Measurements from ENCODE around the gene FOXC2.

The FOXC2 gene

DNA sequence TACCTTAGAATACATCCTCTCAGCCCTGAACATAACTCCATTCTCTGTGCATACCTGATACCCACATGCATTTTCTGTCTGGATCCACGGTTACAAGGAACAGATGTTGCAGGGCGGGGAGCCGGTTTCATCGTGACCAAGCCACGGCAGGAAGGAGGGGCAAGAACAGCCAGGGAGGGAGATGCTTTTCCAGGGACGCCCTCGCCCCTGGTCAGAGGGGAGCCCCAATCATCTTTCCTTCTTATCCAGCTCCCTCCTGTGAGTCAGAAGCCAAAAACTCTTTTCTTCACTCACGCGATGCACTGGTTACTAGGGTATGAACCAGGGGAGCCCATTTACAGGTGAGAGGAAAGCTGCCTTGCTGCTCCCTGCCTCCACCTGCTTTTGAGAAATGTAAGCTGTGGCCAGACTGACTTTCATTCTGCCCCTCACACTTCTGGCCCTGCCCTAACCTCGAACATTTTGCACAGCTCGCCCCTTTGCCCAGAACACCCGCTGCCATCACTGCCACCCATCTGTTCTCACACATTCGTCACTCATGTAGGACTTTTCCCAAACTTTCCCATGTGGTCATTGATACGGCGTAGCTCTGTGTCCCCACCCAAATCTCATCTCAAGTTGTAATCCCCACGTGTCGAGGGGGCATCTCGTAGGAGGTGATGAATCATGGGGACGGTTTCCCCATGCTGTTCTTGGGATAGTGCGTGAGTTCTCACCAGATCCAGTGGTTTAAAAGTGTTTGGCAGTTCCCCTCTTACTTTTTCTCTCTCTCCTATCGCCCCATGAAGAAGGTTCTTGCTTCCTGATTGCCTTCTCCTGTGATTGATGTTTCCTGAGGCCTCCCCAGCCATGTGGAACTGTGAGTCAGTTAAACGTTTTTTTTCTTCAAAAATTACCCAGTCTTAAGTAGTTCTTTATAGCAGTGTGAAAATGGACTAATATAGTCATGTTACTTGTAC, 32.3 kb downstream of the FOXC2 start:
- TF ChIP-seq TAF1 (IDR thresholded peaks at IDR 0.05; ENCODE audit: borderline replicate concordance, low read depth, low read length) (no peak), POLR2A (IDR thresholded peaks at IDR 0.05; ENCODE audit: low read depth, low read length) (no peak), POLR2AphosphoS5 (IDR thresholded peaks at IDR 0.05; ENCODE audit: low read depth, low read length) (no peak)
- no peak for FAIRE-seq
- no peak for DNase-seq (ENCODE audit: insufficient read length)

DNA sequence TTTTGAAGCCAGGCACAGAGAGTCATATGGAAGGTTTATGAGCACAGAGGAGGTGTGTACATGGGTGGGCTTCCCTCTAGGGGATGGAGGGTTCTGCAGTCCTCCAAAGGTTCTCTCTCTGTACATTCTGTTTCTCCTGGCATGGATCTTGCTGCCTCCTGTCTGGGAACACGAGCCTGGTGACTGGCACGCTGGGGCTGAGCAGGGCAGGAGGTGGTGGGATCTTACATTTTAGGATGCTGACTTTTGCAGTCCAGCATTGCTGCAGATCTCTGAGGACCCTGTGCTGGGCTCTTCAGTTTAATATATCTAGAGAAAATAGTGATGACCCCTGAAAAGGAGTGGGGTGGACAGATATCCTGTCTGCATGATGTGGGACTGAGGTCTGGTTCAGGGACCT, 34.7 kb downstream of the FOXC2 start:
- DNase-seq (ENCODE audit: insufficient read length) (no peak), FAIRE-seq (no peak)
- no peak for TF ChIP-seq POLR2AphosphoS5 (IDR thresholded peaks at IDR 0.05; ENCODE audit: low read depth, low read length)
- no peak for TF ChIP-seq TAF1 (IDR thresholded peaks at IDR 0.05; ENCODE audit: borderline replicate concordance, low read depth, low read length)
- no peak for TF ChIP-seq POLR2A (IDR thresholded peaks at IDR 0.05; ENCODE audit: low read depth, low read length)

DNA sequence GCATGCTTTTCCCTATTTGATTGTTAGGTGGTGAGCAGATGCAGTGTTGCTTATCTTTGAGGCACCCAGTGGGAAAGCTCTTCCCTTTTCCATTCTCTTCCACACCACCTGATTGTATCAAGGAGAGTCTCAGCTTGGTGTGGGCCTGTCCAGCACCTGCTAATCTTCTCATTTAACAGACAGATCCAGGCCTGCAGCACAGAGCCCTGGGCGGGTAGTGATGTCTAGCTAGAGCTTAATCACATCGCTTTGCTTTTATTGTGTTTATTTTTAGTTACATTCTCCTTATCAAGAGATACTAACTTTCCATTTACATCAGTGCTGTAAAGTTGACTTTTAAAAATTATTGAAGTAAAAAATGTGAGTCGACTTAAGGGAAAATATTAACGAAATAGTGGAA, 35.9 kb downstream of the FOXC2 start:
- TF ChIP-seq POLR2AphosphoS5 (IDR thresholded peaks at IDR 0.05; ENCODE audit: low read depth, low read length) (no peak), POLR2A (IDR thresholded peaks at IDR 0.05; ENCODE audit: low read depth, low read length) (no peak), TAF1 (IDR thresholded peaks at IDR 0.05; ENCODE audit: borderline replicate concordance, low read depth, low read length) (no peak)
- no peak for FAIRE-seq

DNA sequence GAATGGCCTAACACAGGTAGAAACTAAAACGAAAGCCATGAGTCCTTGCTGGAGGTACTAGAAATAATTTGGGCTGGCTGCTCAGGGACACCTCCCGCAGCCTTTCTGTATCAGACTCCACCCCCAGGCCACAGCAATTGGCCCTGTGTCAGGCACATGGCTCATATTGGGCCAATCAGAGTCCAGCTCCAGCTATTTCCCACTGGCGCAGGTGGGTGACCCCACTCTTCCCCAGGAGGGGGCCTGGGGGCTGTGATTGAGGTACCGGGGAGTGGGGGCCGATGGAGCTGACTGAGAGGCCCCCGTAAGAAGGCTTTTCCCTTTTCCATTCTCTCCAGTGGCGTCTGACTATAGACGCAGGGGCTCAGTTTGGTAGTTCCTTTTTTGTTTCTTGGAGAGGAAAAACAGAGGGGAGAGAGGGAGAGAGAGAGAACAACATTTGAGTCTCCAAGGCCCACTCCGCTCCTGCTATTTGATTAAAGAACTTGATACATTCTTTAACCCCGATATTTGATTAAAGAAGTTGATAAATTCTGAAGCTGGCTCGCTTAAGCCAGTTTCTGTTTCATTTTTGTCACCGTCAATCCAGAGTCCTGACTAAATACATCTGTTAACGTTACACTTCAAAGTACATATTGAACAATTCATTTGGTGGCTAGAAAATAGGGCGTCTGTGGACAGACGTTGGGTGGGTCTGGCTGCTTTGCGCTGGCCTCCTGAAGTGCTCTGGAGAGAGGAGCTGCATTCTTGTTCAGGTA, 38.0 kb downstream of the FOXC2 start:
- TF ChIP-seq POLR2AphosphoS5 (IDR thresholded peaks at IDR 0.05; ENCODE audit: low read depth, low read length) (no peak), TAF1 (IDR thresholded peaks at IDR 0.05; ENCODE audit: borderline replicate concordance, low read depth, low read length) (no peak), POLR2A (IDR thresholded peaks at IDR 0.05; ENCODE audit: low read depth, low read length) (no peak)
- DNase-seq (ENCODE audit: insufficient read length) (no peak), FAIRE-seq (peak; percentile 21)

More for the DNA sequence above, 35.9 kb downstream of the FOXC2 start:
- no peak for DNase-seq (ENCODE audit: insufficient read length)

DNA sequence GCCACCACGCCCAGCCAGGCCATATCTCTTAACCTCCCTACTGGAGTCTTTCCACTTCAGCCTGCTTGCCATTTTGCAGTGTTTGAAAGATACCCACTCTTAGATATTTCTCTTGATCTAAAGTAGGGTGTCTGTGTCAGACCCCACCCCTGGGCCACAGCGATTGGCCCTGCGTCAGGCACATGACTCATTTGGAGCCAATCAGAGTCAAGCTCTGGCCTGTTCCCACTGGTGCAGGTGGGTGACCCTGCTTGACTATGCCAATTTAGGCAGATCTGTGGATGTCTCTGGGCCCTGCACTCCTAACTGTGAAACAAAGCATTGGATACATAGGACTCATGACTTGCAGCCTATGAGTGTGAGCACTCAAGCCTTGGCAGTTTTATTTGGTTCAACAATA, 39.3 kb downstream of the FOXC2 start:
- FAIRE-seq (no peak), DNase-seq (ENCODE audit: insufficient read length) (no peak)
- TF ChIP-seq TAF1 (IDR thresholded peaks at IDR 0.05; ENCODE audit: borderline replicate concordance, low read depth, low read length) (no peak), POLR2A (IDR thresholded peaks at IDR 0.05; ENCODE audit: low read depth, low read length) (no peak), POLR2AphosphoS5 (IDR thresholded peaks at IDR 0.05; ENCODE audit: low read depth, low read length) (no peak)

DNA sequence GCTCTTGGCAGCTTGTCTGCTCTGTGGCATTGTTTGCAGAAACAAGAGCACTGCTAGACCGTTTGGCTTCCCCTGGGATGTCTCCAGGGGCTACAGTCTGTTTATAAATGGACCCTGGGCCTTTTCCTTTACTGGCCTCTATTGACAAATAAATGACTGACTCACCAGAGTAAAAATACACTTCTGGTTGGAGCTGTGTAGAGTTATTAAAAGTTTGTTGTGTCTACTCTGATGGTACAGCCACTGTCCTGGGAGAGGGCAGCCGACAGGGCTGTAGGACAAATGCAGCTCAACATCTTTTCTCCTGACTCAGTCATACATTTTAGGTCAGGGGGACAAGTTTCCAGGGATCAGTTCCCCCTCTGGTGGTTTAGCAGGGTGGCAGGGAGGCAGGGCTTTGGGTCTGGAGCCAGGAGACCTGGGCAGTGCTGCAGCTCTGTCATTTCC, 41.7 kb downstream of the FOXC2 start:
- no peak for FAIRE-seq
- TF ChIP-seq TAF1 (IDR thresholded peaks at IDR 0.05; ENCODE audit: borderline replicate concordance, low read depth, low read length): no peak
- TF ChIP-seq POLR2A (IDR thresholded peaks at IDR 0.05; ENCODE audit: low read depth, low read length): no peak
- TF ChIP-seq POLR2AphosphoS5 (IDR thresholded peaks at IDR 0.05; ENCODE audit: low read depth, low read length): no peak
- DNase-seq (ENCODE audit: insufficient read length): no peak

DNA sequence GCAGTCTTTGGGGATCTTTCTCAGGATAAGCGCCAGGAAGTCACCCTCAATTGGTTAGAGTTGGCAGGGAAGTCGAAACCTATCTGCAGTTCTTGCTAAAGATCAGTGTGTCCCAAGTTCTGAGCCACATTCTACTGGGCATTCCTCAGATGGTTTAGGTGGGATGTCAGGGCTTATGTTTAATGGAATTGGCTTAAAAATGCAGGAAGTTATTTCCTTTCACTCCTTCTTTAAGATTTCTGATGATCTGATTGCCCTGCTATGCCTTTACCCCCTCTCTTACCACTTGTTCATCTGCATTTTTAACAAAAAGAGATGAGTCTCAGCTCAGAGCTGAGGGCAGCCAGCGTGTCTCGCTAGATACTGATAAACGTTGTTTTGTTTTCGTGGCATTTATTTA, 42.5 kb downstream of the FOXC2 start:
- FAIRE-seq (no peak), DNase-seq (ENCODE audit: insufficient read length) (no peak)
- no peak for TF ChIP-seq TAF1 (IDR thresholded peaks at IDR 0.05; ENCODE audit: borderline replicate concordance, low read depth, low read length)
- TF ChIP-seq POLR2AphosphoS5 (IDR thresholded peaks at IDR 0.05; ENCODE audit: low read depth, low read length): no peak
- no peak for TF ChIP-seq POLR2A (IDR thresholded peaks at IDR 0.05; ENCODE audit: low read depth, low read length)

DNA sequence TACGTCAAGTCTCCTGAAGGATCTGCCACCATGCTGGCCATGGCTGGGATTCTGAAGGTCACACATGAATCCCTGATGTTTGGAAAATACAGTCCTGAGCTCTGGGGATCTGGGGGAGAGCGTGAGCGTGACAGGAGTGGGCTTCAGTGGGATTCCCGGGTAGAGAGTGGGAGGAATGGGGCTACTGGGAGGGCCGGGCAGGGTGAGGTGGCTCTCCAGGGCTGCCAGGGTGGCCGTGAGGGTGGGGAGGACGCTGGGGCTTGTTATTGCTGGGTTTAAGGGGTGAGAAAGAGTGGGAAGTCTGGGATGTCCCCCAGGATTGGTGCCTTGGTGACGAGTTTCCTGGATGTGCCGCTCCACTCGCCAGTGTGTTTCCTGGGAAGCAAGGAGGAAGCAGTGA, 43.0 kb downstream of the FOXC2 start:
- TF ChIP-seq TAF1 (IDR thresholded peaks at IDR 0.05; ENCODE audit: borderline replicate concordance, low read depth, low read length) (no peak), POLR2AphosphoS5 (IDR thresholded peaks at IDR 0.05; ENCODE audit: low read depth, low read length) (no peak), POLR2A (IDR thresholded peaks at IDR 0.05; ENCODE audit: low read depth, low read length) (no peak)
- no peak for FAIRE-seq
- DNase-seq (ENCODE audit: insufficient read length): no peak

DNA sequence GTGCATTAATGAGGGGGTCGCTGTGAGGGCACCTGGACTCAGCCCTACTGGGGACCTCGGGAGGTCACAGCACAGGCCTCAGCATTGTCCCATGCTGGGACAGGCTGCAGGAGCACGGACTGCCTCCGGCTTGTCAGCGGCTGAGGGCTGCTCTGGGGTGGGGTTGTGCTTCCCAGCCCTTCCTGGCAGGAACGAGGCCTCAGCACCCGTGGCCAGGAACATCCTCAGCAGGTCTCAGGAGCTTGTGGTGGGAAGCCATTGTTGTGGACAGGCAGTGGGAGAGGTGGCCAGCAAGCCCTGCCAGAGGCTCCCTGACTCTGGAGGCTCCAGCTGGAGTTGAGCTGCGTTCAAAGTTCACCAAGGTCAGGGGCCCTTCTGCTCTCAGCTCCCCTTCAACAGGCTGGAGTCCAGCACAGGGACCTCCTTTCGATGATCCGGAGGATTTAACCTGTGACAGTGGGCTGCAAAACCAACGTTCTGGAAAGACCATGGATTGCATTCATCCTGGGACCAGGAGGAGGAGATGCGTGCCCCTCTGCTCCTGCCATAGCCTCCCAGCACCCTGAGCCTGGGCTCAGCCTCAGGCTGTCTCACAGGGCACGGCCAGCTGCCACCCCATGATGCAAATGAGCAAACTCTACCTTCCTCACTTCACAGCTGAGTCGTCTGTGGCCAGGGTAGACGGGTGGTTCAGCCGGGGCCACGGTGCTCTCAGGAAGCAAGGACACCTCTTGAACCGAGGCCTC, 44.3 kb downstream of the FOXC2 start:
- no peak for TF ChIP-seq POLR2AphosphoS5 (IDR thresholded peaks at IDR 0.05; ENCODE audit: low read depth, low read length)
- no peak for TF ChIP-seq TAF1 (IDR thresholded peaks at IDR 0.05; ENCODE audit: borderline replicate concordance, low read depth, low read length)
- no peak for TF ChIP-seq POLR2A (IDR thresholded peaks at IDR 0.05; ENCODE audit: low read depth, low read length)
- no peak for DNase-seq (ENCODE audit: insufficient read length)
- FAIRE-seq: no peak

DNA sequence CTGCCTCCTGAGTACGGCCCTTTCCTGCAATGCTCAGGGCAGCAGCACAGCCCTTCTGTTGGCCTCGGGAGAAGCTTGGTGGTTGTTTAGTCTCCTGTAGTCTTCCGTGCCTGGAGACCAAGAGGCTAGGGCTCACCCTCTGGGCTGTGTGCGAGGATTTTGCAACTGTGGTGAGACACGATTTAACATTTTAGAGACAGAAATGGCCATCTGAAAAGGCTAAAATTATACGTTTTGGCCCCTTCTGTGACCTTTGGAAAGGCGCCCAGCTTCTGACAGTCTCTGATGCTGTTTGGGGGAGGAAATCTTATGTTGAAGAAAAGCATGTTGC, 44.9 kb downstream of the FOXC2 start:
- no peak for FAIRE-seq
- no peak for DNase-seq (ENCODE audit: insufficient read length)
- TF ChIP-seq TAF1 (IDR thresholded peaks at IDR 0.05; ENCODE audit: borderline replicate concordance, low read depth, low read length) (no peak), POLR2AphosphoS5 (IDR thresholded peaks at IDR 0.05; ENCODE audit: low read depth, low read length) (no peak)

DNA sequence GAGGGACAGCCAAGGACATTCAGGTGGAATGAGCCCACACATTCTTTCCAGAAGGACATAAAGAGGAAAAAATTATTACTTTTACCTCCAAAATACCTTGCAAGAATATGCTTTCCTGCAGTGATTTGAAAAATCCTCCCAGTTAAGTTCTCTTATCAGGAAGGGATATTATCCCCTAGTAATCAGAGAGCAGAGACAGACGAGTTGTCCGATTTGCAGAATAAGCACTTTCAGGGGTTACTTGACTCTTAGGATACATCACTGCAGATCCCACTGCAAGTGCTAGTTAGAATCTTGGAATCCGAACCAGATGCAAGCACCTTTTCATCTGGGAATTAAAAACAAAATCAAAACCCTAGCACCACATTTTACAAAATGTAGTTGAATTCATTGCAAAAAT, 45.3 kb downstream of the FOXC2 start:
- DNase-seq (ENCODE audit: insufficient read length): no peak
- FAIRE-seq: no peak
- no peak for TF ChIP-seq POLR2A (IDR thresholded peaks at IDR 0.05; ENCODE audit: low read depth, low read length)
- TF ChIP-seq TAF1 (IDR thresholded peaks at IDR 0.05; ENCODE audit: borderline replicate concordance, low read depth, low read length): no peak
- TF ChIP-seq POLR2AphosphoS5 (IDR thresholded peaks at IDR 0.05; ENCODE audit: low read depth, low read length): no peak
